ENCODE results near the gene UNKL.

Gene UNKL

GRCh38 chr16:1407753-1408152 lies 6.8 kb downstream of the UNKL start:
- in situ Hi-C loops (cut with HindIII; ENCODE audit: low sequenced_read_pairs): no loop called here

DNA sequence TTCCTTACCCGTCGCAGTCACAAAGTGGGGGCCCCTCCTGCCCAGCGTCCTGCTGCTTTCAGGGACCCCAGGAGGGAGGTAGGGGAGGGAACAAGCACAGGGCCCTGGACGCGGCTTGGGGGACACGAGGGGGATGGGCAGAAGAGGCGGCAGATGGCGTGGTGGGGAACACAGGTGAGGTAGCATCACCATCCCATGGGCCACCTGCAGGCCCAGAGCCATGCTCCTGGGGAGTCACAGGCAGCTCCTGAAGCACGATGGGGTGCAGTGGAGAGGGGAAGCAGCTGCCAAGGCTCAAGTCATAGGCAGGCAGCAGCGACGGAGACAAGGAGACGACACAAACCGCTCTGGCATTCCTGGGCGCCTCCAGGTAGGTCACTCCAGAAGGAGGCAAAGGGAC lies 10.8 kb downstream of the UNKL start:
- in situ Hi-C loops (cut with HindIII; ENCODE audit: low sequenced_read_pairs): no loop called here

- in situ Hi-C loops (cut with HindIII; ENCODE audit: low sequenced_read_pairs): no loop called here
Observed at GRCh38 chr16:1403036-1403435, 11.5 kb downstream of the UNKL start.

GRCh38 chr16:1401758-1402154 lies 12.7 kb downstream of the UNKL start:
- in situ Hi-C loops (cut with HindIII; ENCODE audit: low sequenced_read_pairs): no loop called here

- in situ Hi-C loops (cut with HindIII; ENCODE audit: low sequenced_read_pairs): no loop called here
Observed at GRCh38 chr16:1401061-1401757, 13.3 kb downstream of the UNKL start.

- in situ Hi-C loops (cut with HindIII; ENCODE audit: low sequenced_read_pairs): no loop called here
Observed at GRCh38 chr16:1398826-1399581, 15.5 kb downstream of the UNKL start.

- in situ Hi-C loops (cut with HindIII; ENCODE audit: low sequenced_read_pairs): no loop called here
Observed at GRCh38 chr16:1398351-1398750, 16.2 kb downstream of the UNKL start.

DNA sequence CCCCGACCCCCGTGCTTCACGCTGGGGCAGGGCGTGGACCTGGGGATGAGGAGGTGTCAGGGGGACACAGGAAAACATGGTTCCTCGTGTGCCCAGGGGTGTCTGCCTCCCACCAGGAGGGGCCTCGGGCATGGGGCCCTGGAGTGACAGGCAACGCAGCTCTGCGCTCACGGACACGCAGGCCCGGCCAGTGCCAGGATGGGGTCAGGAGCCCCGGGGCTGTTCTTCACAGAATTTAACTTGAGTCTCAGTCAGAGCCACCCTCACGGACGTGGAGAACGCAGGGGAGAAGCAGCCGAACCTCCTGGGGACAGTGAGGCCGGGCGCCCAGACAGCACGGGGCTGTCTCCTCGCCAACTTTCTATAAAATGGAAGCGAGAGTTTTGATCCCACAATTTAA lies 16.7 kb downstream of the UNKL start:
- in situ Hi-C loops (cut with HindIII; ENCODE audit: low sequenced_read_pairs): no loop called here

GRCh38 chr16:1395444-1396031 lies 19.0 kb downstream of the UNKL start:
- in situ Hi-C loops (cut with HindIII; ENCODE audit: low sequenced_read_pairs): no loop called here

DNA sequence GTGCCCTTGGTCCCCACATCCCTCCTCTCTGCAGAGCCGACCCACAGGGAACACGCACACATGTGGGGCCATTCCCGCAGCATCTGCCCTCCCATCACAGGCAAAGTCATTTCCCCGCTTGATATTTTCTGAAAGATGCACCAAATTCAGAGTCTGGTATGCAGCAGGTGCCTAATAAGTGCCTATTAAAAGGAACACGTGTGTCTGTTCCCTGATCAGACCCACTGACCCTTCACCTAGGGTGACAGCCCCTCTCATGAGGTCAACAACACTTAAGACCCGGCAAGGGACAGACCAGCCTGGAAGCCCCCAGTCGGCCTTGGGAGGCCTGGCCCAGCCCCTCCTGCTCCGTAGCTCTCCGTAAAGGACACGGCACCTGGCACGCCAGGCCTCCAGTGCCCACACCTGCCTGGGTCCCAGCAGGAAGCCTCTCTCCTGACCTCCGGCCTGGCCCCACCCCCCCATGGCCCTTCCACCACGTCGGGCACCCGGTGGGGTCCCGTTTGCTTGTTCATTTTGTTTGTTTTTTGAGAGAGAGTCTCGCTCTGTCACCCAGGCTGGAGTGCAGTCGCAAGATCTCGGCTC lies 20.0 kb downstream of the UNKL start:
- in situ Hi-C loops (cut with HindIII; ENCODE audit: low sequenced_read_pairs): no loop called here

- in situ Hi-C loops (cut with HindIII; ENCODE audit: low sequenced_read_pairs): no loop called here
Observed at GRCh38 chr16:1393613-1394176, 20.8 kb downstream of the UNKL start.

DNA sequence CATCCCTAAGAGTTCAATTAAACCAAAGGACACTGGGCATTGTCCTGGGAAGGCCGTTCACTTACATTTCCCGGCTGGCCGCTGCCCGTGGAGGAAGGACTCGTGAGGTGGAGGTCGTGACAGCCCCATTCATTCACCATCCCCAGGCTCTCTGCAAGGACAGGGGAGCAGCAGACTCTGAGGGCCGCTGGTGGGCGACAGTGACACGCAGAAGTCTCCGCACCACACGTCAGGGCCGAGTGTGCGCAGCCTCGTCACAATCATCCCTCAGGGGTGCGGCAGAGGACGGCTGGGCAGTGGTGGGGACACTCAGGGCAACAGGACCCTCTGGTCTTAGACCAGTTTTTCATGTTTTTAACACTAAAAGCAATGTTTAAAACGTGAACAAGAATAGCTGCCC lies 21.7 kb downstream of the UNKL start:
- in situ Hi-C loops (cut with HindIII; ENCODE audit: low sequenced_read_pairs): no loop called here

GRCh38 chr16:1390239-1390779 lies 24.2 kb downstream of the UNKL start:
- in situ Hi-C loops (cut with HindIII; ENCODE audit: low sequenced_read_pairs): no loop called here

DNA sequence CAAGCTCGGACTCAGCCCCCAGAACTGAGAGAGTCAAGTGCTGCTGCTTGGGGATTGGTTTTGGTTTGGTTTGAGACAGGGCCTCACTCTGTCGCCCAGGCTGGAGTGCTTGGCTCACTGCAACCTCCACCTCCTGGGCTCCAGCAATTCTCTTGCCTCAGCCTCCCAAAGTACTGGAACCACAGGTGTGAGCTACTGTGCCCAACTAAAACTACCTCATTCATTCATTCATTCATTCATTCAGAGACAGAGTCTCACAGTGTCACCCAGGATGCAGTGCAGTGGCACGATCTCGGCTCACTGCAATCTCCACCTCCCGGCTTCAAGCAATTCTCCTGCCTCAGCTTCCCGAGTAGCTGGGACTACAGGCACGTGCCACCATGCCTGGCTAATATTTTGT lies 24.7 kb downstream of the UNKL start:
- in situ Hi-C loops (cut with HindIII; ENCODE audit: low sequenced_read_pairs): no loop called here

DNA sequence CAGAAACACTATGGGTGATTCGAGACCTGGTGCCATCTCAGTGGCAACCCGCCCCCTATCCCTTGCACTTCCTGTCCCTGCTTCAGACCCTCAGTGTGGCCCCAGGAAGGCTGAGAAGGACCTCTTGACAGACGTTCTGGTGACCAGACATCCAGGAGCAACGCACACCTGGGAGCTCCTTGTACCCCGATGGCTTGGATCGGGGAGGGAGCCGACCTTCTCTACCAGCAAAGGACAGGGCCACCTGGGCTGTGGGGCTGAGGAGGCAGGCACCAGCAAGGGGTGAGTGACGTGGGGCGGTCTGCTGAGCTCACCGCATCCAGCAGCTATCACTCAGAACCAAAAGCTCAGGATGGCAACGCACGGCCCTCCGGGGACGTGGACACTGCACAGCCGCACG lies 27.2 kb downstream of the UNKL start:
- in situ Hi-C loops (cut with HindIII; ENCODE audit: low sequenced_read_pairs): no loop called here

DNA sequence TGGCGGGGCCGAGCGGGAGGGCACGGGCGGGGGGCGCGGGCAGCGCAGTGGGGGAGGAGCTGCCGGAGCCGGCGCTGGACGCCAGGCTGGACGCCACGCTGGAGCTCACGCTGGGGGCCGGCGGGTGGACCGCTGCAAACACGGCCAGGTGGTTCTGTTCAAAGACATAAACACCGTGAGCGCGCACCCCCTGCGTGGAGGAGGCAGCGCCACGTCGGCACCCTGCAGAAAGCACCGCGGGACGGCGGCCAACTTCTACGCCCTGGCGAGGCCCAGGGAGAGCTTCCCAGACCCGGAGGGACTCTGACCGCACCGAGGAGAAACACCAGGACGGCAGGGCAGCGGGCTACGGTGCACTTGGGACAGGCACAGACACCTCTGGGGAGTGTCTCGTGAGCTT lies 29.3 kb downstream of the UNKL start:
- in situ Hi-C loops (cut with HindIII; ENCODE audit: low sequenced_read_pairs): no loop called here

GRCh38 chr16:1383556-1383955 lies 30.9 kb downstream of the UNKL start:
- in situ Hi-C loops (cut with HindIII; ENCODE audit: low sequenced_read_pairs): no loop called here

DNA sequence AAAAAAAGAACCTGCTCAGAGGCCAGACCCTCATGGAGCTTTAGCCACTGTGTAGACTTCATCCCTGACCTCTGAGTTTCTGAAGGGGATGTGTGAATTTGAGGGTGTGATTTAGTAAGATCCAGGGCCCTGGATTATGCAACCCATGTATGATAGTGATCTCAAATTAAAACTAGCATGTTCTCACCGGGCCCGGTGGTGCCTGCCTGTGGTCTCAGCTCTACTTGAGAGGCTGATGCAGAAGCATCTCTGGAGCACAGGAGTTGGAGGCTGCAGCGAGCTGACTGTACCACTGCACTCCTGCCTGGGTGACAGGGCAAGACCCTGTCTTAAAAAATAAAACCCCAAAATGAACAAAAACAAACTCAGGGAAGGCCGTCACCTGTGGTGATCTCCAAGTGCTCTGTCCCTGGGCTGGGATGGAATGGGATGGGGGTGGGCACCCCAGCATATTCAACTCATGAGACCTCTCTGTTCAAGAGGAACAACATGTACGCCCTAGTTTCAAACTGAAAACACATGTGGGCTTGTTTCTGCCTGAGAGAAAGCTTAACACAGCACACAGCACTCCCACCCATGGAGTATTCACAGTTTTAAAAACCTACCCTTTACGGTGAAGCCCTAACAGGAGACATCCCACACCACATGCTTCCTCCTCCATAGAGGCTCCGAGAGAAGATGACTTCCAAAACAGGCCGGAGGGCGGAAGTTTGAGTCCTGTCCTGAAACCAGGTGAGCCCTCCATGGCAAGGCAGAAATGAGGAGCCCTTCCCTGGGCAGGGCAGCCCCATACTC lies 32.7 kb downstream of the UNKL start:
- in situ Hi-C loops (cut with HindIII; ENCODE audit: low sequenced_read_pairs): no loop called here

DNA sequence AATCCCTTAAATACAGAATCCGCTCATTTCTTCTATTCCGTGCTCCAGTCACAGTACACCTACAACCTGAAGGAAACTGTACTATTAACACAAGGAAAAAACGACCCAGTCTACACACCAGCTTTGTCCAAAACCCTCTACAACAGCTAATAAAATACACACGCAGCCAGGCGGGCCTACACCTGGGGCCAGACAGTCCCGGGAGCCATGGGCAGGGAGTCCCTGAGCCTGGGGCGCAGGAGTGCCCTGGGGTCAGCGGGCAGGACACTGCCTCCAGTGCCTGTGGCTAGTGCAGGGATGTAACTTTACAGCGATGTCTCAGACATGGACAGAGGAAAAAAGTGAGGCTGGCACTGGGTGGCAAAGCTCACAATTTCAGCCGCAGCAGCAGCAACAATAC lies 34.3 kb downstream of the UNKL start:
- in situ Hi-C loops (cut with HindIII; ENCODE audit: low sequenced_read_pairs): no loop called here

DNA sequence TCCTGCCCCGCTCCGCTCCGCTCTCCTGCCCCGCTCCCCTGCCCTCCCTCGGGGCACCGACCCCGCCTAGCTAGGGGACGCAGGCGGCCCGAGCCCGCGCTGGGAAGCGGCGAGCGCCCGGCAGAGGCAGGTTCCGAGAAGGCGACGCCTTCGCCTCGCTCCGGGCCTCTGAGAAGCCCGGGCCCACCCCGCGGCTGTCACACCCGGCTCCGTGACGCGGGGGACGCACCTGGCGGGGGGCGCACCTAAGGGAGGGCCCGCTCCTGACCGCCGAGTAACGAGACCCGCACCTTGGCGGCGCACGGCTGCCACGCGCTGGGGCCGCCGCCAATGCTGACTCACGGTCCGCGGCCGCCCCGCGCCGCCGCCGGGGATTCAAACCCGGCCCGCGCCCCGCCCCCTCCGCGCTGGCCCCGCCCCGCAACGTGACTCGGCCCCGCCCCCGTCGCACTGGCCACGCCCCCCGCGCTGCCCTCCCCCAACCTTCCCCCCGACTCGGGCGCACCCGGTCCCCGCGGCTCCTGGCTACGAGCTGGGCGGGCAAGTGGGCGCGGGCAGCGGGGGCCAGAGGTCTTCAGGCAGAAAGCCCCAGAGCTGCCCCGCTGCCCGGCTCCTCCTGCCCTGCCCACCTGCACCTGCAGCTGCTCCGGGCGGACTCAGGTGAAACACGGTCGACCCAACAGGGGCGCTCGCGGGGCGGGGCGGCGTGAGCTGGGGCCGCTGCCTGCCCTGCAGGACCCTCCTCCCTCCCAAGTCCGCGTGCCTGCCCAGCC lies 35.0 kb downstream of the UNKL start:
- in situ Hi-C loops (cut with HindIII; ENCODE audit: low sequenced_read_pairs): no loop called here
